Measurements from ENCODE around the gene SLAMF1.

GRCh38 chr1:160625321-160625720 is 21.5 kb downstream of the SLAMF1 start:
- TF ChIP-seq CTCF (IDR thresholded peaks at IDR 0.05), result no peak
- no peak for TF ChIP-seq EZH2 (IDR thresholded peaks at IDR 0.05; ENCODE audit: borderline replicate concordance, insufficient read depth, low read depth, low read length, poor library complexity, severe bottlenecking)
